Fibroblast of villous mesenchyme (primary cell): ENCODE data around the gene TMEM106B. TPM values are rescaled to one million over a fixed set of nuclear protein-coding genes. Genes with fewer than 3 reads are reported as not detected.

Source experiments
- DNase-seq: peaks from one replicate; pipeline ENCODE4 v3.0.0-alpha.2; 2010; ENCODE audit warnings: low read depth
- H3K4me3 ChIP-seq: 2 replicates; pipeline ENCODE4 v1.5.1; 2011; ENCODE audit warnings: low read depth, mild to moderate bottlenecking, low read length
- total RNA-seq: library from RNA; depleted of rRNA; stranded (reverse); fragments of >200 nt; gene quantifications from 2 replicates; pipeline ENCODE4 v1.2.3, GENCODE V29; 2012
- TF ChIP-seq, protein P1 (sequence below): IDR thresholded peaks from 2 replicates; pipeline ENCODE4 v1.5.1; 2012; ENCODE audit warnings: low read depth, mild to moderate bottlenecking, low read length; ENCODE audit not compliant: insufficient read depth

TMEM106B gene
- total RNA-seq, 1 donor: 79.0 TPM

DNA sequence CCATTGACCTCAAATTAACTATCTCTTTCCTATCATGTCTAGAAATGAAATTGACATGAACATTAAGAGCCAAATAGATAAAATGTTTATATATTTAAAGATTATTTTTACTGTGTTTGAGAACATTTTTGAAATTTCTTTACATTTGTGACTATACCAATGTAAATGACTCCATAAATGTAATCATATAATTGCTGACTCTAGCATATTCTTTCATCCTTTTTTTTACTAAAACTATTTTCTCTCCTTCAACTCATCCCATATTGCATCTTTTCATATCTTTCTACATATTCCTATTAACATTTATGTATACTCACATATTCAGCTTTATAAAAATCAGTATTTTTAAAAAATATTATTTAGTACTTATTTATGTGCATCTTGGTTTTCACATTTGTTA, 16.9 kb downstream of the TMEM106B start:
- TF ChIP-seq, protein P1, sequence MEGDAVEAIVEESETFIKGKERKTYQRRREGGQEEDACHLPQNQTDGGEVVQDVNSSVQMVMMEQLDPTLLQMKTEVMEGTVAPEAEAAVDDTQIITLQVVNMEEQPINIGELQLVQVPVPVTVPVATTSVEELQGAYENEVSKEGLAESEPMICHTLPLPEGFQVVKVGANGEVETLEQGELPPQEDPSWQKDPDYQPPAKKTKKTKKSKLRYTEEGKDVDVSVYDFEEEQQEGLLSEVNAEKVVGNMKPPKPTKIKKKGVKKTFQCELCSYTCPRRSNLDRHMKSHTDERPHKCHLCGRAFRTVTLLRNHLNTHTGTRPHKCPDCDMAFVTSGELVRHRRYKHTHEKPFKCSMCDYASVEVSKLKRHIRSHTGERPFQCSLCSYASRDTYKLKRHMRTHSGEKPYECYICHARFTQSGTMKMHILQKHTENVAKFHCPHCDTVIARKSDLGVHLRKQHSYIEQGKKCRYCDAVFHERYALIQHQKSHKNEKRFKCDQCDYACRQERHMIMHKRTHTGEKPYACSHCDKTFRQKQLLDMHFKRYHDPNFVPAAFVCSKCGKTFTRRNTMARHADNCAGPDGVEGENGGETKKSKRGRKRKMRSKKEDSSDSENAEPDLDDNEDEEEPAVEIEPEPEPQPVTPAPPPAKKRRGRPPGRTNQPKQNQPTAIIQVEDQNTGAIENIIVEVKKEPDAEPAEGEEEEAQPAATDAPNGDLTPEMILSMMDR: no peak
- DNase-seq: no peak
- no peak overlapping the region for H3K4me3 ChIP-seq

DNA sequence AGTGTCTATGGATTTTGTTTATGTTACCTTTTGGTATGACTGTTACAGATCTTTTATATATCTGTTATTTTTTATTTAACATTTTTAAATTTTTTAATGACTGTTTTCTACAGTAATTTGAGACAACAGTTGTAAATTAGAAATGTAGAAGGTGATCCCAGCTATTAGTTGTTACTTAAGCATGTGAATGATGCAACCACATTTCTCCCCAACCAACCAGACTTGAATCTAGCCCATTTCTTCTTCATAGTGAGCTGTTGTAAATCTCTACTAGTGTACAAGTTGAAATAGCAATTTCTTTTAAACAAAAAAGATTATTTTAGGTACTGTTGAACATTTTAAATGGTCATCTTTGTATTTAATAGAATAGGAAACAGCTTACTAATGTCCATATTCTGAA, 18.0 kb downstream of the TMEM106B start:
- peak; percentile 57 for DNase-seq
- no peak overlapping the region for H3K4me3 ChIP-seq
- TF ChIP-seq, protein P1: no peak

DNA sequence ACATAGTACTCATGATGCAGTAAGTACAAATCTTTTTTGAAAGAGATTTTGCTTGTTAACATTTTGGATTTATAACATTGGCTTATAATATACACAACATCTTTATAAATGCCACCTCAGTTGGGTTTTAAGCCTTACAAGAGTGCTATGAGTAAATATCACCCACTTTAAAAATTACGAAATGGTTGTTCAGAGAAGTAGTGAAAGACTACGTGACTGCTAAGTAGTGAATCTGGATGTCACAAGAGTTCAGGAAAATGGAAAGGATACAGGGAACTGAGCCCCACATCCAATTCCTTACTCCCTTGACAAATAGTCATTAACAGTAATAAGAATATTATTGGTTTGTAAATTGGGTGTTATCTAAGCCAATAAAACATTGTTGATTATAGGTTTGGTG, 20.0 kb downstream of the TMEM106B start:
- no peak for DNase-seq
- no peak overlapping the region for H3K4me3 ChIP-seq
- TF ChIP-seq, protein P1: no peak

DNA sequence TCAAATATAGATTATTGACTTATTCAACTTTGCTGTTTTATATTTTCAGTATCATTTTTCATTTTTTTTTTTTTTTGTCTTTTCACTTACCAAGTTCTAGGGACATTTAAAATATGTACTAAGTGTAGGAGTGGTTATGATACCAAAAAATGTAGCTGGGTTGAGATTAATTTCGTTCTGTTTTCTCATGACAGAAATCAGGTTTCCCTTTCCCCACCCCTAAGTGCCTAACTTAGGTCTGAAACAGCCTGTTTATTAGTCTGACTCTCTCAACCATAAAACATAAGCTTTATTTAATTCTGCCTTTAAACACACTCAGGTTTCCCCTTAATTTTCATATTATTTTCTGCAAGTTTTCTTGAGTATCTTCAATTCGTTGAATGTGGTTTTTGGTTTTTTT, 22.1 kb downstream of the TMEM106B start:
- TF ChIP-seq, protein P1: no peak
- H3K4me3 ChIP-seq: no peak overlapping the region
- no peak for DNase-seq

DNA sequence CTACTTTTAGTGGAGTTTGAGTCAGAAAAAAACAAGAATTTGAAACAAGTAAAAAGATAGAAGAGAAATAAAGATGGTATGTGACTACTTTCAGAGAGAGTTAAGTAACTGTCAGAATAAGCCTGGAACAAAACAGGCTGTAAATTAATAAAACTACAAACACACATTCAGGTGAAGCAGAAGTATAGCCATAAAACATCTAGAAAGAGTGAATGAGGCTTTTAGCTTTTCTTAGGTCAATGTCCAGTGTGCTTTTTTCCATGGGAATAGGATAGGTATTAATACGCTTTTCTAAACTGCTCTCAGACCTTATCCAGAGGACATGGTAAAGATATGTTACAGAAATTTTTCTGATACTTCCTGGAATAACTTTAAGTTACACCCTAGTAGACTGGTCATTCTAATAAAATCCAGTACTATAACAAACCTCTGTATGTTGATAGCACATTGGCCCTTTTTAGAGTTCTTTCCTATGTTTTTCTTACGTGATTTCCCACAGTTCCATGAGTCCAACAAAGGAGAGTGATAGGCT, 23.3 kb downstream of the TMEM106B start:
- no peak overlapping the region for H3K4me3 ChIP-seq
- no peak for DNase-seq
- TF ChIP-seq, protein P1: no peak

DNA sequence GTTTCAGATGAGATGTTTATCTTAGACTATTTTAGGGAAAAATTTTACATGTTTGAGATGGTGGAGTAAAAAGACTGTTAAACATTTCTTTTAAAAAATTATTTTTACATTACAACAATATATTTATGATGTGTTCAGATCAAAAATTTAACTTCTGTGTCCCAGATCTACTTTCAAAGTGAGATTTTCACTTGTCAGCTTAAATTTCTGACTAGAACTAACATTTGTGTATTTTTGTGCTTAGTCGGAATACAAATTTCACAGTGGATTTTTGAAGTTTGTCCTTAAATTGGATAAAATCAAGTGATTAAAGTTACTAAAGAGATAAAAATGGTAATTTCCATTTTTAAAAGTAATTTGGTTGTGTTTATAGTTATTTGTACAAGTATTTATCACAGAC, 24.9 kb downstream of the TMEM106B start:
- DNase-seq: no peak
- TF ChIP-seq, protein P1: no peak
- no peak overlapping the region for H3K4me3 ChIP-seq

DNA sequence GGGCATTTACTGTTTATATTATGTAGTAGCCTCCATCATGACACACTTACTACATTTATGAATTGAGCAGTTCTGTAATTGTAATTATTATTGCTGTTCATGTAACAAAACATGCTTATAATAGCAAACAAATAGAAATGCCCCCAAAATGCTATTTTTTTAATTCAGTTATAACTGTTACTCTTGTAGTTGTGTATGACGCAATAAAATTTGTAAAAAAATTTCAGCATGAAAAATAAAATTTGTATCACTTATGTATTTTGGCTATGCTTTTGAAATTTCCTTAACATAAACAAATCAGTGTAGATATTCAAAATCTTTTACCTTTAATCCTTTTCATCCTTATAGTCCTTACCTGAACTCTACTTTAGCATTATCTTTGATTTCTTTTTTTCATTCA, 25.9 kb downstream of the TMEM106B start:
- TF ChIP-seq, protein P1: no peak
- no peak overlapping the region for H3K4me3 ChIP-seq
- no peak for DNase-seq
